ACHN (cell line): ENCODE measurements around the gene MAGI1.
A peak's percentile ranks its signal among the peaks of the same experiment; 100 is the strongest.

Source experiments
- DNase-seq: peaks from one replicate; pipeline ENCODE4 v3.0.0-alpha.2; 2015
- in situ Hi-C: cut with HindIII; loops from 2 replicates; pipeline ENCODE4 v1.10.0; 2017; ENCODE audit warnings: low sequenced_read_pairs, low pct_ligation_motif_present, low pct_unique_long_range_greater_than_20kb

MAGI1 gene

DNA sequence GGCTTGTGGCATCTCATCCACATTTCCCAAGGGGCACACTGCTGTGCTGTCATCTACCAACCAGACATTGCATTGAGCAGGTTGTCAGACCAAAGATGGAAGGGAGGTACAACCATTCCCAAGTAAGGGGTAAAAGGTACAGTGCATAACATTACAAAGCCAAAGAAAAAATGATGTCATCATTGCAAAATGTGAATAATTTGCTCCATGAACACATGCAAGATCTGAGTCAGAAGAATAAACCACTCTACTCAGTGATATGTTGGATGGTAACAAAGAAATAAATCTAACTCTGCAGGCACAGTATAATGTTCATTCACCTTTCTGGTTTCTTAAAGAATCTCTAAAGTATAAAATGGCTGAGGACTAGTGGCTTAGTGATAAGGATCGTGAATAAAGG, 202.7 kb downstream of the MAGI1 start:
- DNase-seq: peak; percentile 40

DNA sequence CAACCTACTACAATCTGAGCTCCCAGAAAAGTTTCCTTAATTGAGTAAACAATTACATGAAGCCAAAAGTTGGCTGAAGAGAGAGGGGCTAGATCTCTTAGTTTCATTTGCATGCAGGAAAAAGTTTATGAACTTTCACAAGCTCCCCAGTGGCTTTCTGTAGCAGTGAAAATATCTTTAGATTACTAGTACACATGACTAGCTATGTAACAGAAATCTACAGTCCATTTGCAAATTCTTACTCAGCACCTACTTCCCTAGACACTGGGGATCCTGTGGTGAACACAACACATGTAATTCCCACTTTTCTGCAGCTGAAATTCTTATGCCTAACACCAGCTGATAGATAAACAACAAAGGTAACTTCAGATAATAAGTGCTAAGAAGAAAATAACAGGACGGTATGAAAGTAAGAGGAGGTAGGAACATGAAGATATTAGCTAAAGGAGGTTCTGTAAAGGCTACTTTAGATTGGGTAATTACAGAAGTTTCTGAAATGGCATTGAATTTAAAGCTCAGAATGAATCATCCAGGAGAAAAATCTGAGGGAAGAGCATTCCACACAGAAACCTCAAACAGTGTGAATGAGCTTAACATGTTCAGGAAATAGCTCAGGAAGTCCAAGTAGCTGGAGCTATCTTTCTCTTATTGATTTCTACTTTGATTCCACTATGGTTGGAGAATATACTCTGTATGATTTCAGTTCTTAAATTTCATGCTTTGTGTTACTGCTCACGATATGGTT, 204.8 kb downstream of the MAGI1 start:
- DNase-seq: peak; percentile 62
- in situ Hi-C loops: no loop called here

More for the DNA sequence above, 202.7 kb downstream of the MAGI1 start:
- in situ Hi-C loops: no loop called here

DNA sequence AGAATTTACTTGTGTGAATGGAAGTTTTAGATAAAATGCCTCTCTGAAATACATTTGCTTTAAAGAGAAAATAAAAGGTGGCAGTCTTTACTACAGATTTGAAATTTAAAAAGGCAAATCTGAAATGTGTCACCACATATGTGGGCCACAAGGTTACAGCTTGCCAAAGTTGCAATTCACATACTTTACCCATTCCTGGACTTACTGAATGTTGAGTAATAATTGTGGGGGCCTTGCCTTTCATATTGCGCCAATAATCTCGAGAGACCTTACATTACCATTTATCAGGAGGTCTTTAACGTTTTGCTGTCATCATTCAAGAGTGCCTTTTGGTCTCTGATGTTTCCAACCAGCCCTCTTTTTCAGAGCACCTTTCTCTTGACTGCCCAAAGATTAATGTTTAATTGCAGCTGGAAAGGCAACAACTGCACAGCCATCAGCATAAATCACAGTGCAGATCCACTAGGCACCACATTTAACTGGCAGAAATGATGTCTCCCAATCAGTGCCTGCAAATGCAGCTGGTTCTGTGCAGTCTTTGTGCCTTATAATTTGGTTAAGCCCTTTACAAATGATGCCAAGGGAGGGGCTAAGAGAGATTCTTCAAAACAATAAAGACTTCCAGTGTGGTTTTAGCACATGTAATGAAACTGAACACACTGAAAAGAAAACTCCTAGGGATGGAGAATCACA, 206.8 kb downstream of the MAGI1 start:
- peak; percentile 67 for DNase-seq
- in situ Hi-C loops: no loop called here

DNA sequence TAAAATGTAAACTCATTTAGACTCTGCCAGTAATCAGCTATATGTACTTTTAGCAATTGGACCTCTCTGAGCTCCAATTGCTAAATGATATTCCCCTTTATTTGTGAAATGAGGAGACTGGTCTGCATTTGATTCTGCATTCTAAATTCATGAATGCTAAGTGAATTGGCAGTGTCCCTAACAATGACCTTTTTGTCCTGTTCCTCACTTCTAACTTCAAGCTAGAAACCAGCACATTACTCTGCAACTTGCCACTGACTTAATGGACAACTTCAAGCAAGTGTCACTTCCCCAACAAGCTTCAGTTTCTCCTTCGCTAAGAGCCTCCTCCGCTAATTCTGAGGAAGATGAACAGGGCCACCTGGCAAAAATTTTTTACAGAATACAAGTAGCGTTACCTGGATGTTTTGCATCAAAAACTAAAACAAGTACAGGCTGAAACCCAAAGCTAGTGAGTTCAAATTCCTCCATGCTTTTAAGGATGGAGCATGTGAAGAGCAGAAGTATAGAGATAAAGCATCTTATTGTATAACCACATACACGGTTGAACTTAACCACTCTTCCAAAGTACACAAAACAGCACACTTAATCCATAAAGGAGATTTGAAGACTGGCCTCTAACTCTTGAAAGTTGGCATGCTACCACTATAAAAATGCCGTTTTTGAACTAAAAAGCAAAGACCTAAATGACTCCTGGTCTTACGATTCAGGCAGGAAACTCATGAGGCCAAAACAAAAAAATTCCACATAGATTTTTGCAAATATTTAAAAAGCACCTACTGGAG, 207.6 kb downstream of the MAGI1 start:
- DNase-seq: no peak
- in situ Hi-C loops: no loop called here

DNA sequence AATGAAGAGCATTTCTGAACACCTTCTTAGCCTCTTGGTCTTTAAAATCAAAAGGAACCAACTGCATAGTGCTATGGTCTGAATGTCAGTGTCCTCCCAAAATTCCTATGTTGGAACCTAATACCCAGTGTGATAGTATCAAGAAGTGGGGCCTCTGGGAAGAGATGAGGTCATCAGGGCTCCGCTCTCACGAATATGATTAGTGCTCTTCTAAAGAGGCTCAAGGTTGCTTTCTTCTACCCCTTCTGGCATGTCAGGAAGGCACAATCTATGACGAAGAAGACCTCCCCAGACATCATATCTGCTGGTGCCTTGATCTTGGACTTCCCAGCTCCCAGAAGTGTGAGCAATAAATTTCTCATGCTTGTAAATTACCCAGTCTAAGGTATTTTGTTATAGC, 209.5 kb downstream of the MAGI1 start:
- in situ Hi-C loops: no loop called here

DNA sequence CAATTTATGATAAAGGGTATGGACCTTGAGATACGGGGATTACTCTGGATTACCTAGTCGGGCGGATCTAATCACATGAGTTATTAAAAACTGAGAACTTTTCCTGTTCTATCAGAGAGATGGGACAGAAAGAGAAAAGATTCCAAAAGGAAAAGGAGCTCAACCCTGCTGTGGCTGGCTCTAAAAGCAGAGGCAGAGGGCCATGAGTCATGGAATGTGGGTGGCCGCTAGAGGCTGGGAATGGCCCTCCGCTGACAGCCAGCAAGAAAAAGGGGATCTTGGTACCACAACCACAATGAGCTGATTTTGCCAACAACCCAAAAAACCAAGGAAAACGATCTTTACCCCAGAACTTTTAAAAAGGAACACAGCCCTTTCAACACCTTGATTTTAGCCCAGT, 210.0 kb downstream of the MAGI1 start:
- in situ Hi-C loops: no loop called here
- DNase-seq: no peak

More for the DNA sequence above, 209.5 kb downstream of the MAGI1 start:
- DNase-seq: no peak

DNA sequence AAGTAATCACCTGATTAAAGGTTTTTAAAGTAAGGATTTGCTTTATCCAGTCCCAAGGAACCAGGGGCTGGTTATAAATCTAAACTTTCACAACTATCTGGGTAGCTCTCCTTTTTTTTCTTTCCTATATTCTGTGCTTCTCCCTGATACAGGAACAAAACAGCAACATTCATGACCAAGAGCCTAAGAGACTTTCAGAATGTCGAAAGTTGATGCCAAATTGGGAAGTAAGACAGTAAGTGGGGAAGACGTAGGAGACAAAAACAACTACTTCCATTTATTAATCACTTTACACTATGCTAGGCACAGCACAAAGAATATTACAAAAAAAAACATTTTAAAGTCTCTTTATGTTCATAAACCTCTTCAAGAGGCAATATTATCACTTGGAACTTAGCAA, 211.6 kb downstream of the MAGI1 start:
- DNase-seq: no peak

DNA sequence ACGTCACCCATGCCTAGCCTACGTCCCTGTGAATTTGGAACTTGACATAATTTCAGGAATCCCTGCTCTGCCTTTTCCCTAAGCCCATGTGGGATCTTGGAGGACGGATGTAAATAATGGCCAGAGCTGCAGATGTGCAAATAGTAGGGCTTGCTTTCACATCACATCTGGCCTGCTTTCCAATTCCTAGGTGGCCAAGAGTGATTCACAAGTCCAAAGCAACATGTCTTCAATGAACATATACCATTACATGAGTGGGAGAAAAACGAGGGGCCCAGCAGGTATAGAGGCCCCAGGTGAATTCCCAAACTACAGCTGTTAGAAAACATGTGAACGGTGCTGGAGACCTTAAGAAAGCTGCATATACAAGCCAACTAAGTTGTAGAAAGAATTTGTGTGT, 214.6 kb downstream of the MAGI1 start:
- DNase-seq: no peak
- in situ Hi-C loops: no loop called here

More for the DNA sequence above, 211.6 kb downstream of the MAGI1 start:
- in situ Hi-C loops: no loop called here

DNA sequence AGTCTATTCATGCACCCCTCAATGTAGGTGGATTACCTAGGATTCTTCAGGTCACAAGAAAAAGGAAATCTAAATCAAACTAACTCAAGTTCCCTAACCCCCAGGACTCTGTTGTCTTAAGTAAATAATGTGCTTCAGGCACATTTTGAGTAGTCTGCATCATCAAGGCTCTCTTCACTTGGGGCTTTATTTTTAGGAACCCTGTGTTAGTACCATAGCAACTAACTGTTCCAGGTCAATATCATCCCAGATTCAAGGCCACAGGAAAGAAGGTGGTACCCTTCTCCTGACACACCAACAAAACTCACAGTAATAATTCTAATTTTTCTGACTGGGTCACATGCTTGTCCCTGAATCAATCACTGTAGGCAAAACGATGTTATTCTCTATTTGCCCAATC, 218.1 kb downstream of the MAGI1 start:
- in situ Hi-C loops: no loop called here
- DNase-seq: no peak

DNA sequence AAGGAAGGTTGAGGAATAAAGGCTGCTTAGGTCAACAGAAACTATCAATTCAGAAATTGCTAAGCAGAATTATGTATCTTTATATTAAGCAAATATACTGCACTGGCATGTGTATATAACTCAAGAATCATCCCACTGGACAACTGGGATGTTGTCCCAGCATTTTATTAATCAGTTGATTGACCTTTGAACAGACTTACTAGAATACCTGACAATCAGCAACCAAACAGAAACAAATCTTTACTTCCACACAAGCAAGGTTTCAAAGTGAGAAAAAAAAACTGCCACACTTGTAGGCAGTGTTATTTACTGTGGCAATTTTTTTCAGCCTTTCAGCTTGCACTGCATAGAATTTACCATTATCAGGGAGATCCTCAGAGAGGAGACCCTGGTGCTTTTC, 218.8 kb downstream of the MAGI1 start:
- in situ Hi-C loops: no loop called here
- no peak for DNase-seq

DNA sequence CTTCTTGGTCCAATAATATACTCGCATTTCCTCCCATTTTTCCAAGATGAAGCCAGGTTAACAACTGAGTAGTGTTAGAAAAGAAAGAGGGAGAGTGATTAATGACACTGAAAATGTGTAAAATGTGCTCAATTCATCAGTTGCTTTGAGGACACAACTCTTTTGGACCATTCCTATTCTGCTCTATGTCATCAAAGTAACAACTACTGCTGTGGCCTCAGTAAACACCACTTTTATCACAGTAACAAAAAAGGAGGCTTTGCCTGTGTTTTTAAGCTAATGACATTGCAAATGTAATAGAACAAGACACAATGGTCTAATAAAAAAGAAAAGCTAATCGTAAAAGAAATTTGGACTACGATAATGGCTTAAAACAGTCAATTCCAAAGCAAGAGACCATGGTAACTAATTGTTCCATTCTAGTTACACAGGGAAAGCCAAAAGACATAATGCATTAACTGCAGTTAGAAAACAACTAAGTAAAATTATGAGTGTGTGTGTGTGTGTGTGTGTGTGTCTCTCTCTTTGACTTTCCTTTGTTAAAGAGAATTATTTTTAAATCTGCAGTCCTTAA, 221.1 kb downstream of the MAGI1 start:
- in situ Hi-C loops: no loop called here
- no peak for DNase-seq

DNA sequence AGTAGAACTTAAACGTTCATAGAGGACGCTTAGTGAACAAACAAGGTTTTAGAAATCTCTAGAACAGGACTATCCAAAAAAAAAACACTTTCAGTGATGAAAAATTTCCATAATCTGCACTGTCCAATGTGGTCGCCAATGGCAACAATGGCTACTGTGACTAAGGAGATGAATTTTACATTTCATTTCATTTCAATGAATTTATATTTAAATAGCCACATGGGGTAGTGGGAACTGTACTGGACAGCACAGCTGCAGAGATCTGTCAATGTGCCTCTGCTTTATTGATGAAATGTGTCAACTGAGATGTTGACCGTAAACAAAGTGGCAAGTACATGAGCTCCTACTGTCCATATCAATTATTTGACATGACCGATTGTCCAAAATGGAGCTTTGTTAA, 222.5 kb downstream of the MAGI1 start:
- in situ Hi-C loops: no loop called here
- no peak for DNase-seq

DNA sequence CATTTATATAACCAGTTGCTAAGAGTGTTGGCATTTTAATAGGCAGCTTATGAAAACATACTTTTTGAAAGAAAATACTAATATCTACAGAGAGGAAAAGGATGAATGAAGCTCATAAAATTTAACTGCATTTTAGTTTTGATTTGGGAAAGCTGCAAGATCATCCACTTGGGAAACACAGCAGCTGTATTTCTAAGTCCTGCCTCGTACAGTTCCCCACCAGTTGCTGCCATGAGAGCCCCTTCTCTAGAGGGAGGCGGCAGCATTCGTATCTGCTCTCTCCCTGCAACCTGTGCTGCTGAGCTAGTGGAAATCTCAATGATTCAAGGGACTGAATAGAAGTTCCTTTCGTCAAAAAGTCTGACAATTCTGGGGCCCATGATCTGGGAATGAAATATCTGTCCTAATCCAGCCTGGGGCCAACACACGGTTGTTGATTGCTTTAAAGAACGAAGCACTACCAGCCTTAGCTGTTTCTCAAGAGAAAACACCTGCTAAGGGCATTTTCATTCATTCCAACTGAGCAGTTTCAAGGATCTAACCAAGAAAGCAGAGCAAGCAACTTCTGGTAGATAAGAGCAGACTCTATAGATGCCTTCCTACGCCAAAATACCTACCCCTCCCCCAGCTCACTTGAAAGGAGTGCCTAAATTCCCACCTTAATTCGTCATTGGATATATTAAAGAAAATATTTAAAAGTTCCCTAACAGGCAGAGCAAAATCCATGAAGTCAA, 223.7 kb downstream of the MAGI1 start:
- no peak for DNase-seq
- in situ Hi-C loops: no loop called here

DNA sequence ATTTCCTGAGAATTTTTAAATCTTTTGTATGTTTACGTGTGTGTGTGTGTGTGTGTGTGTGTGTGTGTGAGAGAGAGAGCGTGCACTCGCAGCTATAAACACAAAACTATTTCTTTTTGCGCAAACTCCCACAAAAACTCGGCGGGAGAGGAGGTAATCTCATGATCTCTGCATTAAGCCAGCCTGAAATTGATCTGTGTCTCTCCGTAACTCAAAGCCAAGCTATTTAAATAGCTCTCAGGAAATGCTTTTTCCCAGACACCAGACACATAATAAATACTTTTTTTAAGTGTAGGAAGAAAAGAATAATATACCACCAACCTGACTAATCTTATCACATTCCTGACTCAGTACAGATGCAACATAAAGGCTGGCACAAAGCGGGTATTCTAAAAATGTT, 226.8 kb downstream of the MAGI1 start:
- in situ Hi-C loops: no loop called here
- no peak for DNase-seq

DNA sequence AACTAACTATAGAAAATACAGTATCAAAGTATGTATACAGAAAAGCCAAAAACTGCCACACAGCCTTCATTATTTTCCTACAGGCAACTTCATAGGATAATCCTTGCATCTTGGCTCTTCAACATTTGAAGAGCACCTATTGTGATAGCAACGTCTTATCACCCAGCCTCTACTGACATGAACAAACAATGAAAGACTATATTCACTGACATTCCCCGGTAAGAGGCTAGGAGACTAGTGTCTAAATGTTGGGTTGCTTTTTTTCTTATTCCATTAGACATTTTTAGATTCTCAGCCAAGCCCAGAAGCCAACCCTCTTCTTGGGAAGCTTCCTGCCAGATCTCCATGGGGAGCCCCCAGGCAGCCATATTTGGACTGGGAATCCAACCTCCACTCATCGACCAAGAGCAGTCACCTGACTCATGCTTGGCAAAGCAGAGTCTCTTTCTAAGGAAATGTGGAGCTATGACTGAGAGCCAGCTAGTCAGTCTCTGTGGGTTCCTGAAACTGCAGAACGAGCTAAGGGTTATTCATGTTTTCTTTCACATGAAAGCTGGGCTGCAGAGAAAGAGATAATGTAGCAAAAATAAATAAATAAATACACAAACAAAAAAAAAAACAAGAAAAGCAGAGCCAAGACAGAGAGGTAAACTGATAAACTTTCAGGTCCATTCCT, 227.5 kb downstream of the MAGI1 start:
- in situ Hi-C loops: no loop called here

DNA sequence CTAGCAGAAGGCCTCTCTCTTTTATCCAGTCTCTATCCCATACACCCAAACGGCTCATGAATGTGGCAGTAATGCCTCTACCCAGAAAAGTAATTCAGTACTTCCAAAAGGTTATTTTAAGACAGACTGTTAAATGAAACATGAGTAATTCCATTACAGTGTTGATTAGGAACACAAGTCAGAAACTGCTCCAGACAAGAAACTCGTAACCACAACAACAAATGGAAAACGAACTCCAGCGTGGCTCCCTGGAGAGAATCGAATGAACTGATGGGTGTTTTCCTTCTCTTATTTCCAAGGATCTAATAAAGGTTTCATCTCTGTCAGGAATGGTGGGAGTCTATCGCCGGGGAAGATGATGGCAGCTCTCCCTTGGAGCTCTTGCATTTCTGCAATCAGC, 228.4 kb downstream of the MAGI1 start:
- in situ Hi-C loops: no loop called here
- no peak for DNase-seq

More for the DNA sequence above, 227.5 kb downstream of the MAGI1 start:
- no peak for DNase-seq

DNA sequence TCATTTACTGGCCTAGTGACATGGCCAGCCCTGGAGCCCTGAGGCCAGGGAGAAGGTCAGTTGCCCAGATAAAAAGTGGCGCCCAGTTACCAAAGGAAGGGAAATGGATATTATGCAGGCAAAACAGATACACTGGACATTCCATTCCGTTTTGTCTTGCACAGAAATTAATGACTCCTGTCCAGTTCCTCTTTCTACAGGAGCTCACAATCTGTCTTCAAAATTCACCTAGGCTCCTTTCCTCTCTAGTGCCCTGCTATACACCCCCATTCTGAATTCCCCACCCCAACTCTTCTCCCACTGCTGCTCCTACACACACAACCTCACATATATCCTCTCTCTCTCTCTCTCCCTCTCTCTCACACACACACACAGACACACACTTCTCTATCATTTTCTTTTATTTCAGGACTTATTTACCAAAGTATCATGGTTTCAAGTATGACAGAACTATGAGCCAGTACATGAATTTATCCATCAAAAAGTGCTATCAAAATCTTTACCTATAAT, 229.0 kb downstream of the MAGI1 start:
- no peak for DNase-seq
- in situ Hi-C loops: no loop called here

DNA sequence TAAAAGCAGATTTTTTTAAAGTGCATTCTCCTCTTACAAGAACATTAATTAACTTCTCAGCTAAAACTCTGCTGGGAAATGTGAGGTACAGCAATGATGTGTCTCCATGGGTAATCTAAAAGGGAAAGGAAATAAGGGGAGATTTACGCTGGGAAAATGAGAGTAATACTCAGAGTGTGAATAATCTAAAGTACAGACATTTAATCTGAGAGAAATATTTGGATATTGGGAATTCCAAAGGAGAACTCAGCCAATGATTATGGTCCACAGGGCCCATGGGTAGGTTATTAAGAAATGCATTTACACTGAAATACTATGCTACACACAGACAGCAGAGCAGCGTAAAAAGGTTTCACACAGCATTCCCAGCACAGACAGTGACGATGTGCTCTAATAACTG, 229.9 kb downstream of the MAGI1 start:
- in situ Hi-C loops: no loop called here
- DNase-seq: no peak
